OCI-LY1 (cell line): Measurements from ENCODE around the gene PREP.

Experiments used
- CTCF ChIP-seq: fragments of 200-600 bp; sonication (generic), shearing (Covaris generic); IDR thresholded peaks from 2 replicates; pipeline ENCODE4 v1.5.1; 2017; ENCODE audit warnings: mild to moderate bottlenecking, antibody characterized with exemption, low read length, moderate library complexity, mixed read lengths
- EZH2 ChIP-seq: fragments of 200-600 bp; sonication (generic), shearing (Covaris generic); IDR thresholded peaks from 2 replicates; pipeline ENCODE4 v1.8.0; 2017; ENCODE audit warnings: borderline replicate concordance, mixed run types, mild to moderate bottlenecking, antibody characterized with exemption, low read length, moderate library complexity, mixed read lengths

DNA sequence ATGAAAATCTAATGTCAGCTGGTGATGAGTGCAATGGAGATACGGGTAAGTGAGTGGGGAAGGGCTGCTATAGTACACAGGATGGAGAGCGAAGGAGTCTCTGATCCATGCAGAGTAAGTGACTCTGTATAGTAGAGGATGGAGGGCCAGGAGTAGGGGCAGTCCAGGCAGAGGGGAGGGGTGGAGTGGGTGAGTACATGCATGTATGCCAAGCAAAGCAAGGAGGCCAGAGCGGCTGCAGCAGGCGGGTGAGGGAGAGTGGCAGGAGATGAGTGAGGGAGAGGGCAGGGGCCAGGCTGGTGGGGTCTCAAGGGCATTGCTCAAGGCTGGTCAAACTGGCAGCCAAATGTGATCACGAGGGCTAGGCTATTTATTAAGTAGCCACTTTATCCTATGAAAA lies 94.0 kb downstream of the PREP start:
- no peak for TF ChIP-seq CTCF
- no peak for TF ChIP-seq EZH2
